Activated CD4-positive, alpha-beta T cell treated with anti-CD3 and anti-CD28 coated beads, Interleukin-2, amount 50 U/mL, for 16 hours (primary cell): ENCODE data around the gene KEL.

Source experiments
- DNase-seq: peaks from one replicate; pipeline ENCODE4 v3.0.0-alpha.2; 2020

KEL gene

DNA sequence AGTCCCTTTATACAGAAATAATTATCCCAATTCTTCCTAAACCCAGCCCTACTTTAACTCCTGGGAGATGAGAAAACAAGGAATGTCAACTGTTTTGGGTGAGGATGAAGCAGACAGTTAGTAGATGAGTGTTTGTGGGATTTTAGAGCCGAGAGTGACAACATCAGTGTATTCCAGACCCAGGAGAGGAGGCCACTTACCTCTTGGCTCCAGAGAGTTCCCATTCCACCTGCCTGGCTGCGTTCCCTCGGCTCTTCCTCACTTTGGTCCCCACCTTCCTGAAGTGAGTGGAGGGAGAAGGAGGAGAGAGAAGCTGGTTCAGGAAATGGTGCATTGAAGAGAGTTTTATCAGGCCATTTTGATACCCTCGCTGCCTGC is 579 bp downstream of the KEL start:
- DNase-seq = no peak

DNA sequence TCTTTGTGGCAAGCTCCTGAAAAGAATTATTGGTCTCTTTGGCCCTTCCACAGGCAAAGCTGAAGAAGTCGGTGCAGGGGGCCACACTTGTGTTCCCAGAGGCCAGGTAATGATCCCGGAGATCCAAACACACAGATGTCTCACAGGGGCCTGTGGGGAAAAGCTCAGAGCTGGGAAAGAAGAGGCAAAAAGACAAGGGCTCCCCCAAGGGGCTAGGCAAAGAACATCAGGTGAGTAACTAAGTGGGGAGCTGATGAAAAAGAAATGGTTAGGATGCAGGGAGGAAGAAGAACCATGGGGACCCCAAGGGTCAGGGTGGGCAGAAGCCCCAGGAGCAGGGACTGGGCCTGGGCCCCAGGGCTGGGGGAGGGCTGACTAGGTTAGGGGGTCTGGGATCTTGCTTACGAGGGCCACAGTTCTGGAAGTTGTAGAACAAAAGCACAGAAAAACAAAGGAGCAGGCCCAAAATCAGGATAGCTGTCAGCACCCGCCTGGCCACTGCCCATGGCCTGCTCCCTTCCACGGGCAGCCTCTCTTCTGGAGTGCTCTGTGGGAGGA is 1.1 kb downstream of the KEL start:
- no peak for DNase-seq

DNA sequence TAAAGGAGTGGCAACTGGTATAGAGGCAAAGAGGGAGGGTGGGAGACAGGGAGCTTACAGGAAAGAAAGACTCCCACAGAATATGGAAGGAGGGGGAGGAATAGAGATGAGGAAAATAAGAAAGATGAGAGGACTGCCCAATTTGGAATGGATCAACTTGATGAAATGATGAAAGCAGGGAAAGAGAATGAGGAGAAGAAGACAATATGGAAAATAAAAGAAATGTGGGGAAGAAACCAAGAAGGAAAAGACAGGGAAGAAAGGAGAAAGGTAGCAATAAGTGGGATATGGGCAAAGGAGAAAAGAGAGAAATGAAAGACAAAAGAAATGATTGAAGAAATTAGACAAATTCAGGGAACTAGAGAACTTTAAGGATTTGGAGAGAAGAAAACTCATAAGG is 3.0 kb downstream of the KEL start:
- no peak for DNase-seq

DNA sequence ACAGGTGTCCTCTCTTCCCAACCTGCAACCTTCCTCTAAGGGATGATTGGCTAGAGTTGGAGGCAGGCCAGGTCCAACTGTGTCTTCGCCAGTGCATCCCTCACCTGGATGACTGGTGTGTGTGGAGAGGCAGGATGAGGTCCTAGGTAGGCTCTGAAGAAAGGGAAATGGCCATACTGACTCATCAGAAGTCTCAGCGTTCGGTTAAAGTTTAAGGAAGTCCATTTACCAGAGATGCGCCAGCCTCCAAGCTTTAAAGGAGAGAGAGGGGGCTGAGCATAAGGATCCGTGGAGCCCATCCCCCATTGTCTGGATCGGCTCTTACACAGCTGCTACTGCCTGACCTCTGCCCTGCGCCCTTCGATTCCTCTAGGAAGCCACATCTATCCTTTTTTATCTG is 4.4 kb downstream of the KEL start:
- no peak for DNase-seq

DNA sequence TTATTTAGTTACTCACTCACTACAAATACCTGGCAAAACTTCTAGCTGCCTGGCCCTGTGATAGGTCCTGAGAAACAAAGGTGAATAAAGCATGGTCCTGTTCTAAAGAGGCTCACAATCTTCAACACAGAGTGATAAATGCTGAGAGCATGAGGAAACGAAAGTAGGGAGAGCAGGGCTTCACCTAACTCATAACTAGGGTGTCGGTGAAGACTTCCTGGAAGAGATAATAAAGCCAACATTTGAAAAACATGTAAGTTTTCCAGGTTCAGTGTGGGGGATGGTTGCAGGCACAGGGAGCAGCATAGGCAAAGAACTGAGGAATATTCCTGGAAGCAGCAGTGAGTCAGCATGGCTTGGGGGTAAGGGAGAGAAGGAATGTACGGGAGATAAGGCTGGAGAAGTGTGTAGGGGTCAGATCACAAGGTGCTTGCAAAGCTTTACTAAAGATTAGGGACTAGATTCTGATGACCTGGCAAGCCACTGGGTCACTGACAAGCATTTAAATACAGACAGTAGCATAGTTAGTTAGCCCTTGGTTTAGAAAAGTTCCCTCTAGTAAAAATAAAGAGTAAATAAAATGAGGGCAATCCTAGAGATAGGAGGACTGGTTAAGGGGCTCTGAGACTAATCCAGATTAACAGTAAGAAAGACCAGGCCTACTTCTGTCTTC is 5.1 kb downstream of the KEL start:
- DNase-seq = no peak

DNA sequence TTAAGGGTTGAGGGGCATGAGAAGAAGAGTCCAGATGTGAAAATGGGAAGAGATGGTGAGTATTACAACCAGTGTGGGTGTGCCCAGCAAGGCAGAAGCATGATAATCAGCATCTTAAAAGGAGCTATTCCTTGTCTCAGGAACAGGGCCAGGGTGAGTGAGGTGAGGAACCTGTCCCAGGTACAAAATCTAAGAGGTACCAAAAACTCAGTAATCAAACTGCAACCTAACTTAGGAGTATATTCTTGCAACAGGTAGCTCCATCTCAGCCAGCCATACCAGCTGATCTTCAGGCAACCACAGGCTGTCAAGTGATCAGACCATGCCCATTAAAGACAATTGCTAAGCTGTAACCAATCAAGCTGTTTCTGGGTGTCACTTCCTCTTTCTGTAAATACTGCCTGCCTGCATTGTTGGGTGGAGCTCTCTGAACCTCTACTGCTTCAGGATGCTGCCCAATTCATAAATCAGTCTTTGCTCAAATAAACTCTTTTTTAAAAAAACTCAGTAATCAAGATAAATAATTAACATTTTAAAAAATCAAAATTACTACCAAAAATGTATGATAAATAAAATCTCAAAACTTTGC is 7.4 kb downstream of the KEL start:
- no peak for DNase-seq

DNA sequence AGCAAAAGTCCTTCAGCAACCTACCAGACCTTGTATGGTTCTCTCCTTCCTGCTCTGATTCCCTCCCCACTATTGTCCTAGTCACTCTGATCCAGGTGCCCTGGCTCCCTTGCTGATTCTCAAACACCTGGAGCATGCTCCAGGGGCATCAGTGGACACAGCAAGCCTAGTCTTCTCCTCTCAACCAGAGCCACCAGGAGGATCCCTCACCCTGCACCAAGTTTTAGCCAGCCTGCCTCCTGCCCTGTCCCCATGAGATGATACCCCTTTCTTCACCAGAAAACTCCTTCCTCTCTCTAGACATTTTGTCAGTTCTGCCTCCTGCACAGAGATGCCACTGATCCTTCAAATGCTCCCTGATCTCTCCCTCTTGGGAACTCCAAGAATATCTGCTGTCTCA is 11.9 kb downstream of the KEL start:
- no peak for DNase-seq

DNA sequence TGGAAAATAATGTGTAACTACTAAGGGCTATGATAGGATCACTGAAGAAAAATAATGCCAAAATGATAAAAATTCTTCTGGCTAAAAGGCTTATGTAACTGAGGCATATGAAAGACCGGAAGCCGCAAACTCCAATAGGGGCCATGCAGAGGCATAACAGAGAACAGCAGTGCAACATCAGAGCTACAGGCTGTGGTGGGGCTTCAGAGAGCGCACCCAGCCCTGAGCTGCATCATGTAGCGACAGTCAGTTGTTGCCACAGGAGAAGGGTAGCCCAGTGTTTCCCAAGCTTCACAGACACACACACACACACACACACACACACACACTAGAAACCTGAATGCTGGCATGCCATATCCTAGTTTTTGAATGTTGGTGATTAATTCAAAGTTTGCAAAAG is 13.6 kb downstream of the KEL start:
- DNase-seq = no peak

DNA sequence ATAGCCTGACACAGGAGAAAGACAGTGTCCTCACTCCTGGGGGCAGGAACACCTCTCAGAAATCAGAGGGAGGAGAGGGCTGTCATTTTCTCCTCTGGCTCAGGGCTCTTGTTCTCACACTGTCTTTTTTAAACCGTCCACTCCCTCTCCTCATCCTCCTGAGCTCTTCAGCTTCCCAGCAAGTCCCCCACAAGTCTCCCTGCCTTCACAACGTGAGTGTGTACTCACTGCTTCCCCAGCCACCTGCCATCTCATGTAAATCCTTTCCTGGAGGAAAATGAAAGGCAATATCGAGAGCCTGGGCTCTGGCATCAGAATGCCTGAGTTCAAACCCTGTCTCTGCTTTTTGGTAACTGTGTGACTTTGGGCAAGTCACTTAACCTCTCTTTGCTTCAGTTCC is 17.2 kb downstream of the KEL start:
- no peak for DNase-seq

DNA sequence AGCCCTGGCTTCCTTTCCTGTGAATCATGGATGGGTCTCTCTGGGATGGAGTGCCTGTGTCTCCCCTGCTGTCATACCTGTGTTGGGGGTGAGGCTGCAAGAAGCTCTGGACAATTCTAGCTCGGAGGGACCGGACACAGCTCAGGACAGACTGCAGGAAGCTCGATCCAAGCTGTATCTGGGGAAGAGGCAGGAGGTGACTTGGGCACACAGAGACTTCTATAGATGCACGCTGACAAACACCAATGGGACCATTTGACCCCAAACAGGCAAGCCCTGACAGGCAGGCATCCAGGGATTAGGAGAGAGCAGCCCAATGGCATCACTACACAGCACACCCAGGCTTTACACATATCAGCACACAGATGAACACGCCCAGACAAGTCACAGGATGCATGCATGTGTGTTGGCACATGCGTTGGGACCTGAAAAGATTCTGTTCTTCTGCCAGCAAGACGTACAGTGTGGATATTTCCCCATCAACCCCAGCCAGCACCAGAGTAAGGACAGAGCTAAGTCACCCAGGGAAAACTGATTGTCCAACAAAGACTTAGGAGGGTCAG is 18.4 kb downstream of the KEL start:
- DNase-seq = no peak

DNA sequence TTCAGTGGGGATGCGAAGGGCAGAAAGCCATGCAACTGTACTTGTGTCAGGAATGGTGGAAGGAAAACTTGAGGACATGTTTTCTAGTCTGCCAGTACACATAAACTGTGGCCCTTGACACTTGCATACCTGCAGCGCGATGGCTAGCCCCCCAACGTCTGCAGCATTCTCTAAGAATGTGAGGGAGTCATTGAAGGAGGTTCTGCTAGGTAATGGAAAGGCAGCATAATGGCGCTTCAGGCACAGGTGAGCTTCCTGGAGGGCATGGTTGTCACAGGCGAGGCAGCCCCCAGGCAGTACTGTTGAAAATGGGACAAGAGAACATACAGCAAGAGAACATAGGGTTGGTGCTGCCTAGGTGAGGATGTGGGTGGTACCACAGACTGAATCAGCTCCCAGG is 19.4 kb downstream of the KEL start:
- DNase-seq = no peak

DNA sequence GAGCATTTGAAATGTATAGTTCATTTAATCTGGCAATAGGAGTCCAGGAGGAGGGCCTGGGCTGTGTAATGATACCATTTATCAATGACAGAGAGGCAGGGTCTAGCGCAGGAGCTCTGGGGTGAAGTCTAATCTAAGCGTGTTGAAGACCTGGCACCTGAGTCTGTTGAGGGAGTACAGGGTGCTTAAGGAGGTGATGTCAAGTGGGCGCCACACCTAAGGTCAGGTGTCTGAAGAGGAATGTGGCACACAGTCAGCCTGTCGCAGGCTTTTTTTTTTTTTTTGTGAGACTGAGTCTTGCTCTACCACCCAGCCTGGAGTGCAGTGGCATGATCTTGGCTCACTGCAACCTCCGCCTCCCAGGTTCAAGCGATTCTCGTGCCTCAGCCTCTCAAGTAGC is 20.6 kb downstream of the KEL start:
- DNase-seq = no peak

DNA sequence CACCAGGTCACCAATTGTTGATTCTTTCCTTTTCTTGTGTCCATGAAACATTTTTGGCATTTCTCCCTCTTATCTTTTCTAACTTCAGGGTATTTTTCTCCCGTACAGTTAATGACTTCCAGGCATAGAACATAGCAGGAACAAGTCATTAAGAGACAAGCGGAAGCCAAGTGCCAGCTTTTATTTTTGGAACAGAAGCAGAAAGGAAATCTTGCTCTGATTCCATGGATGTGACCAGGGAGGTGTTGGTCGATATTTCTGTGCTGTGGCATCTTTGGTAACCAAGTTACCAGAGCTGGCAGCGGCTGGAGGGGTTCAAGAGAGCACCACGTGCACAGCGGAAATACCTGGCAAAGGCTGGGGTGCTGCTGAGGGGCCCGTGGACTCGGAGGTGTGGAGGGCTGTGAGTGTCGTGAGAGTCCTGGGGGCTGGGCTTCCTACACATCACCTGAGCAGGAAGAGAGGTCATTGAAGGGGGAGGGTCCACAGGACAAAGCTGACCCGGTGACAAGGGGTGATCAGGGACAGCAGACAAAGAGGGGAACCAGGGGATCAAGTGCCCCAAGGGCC is 21.1 kb downstream of the KEL start:
- no peak for DNase-seq

DNA sequence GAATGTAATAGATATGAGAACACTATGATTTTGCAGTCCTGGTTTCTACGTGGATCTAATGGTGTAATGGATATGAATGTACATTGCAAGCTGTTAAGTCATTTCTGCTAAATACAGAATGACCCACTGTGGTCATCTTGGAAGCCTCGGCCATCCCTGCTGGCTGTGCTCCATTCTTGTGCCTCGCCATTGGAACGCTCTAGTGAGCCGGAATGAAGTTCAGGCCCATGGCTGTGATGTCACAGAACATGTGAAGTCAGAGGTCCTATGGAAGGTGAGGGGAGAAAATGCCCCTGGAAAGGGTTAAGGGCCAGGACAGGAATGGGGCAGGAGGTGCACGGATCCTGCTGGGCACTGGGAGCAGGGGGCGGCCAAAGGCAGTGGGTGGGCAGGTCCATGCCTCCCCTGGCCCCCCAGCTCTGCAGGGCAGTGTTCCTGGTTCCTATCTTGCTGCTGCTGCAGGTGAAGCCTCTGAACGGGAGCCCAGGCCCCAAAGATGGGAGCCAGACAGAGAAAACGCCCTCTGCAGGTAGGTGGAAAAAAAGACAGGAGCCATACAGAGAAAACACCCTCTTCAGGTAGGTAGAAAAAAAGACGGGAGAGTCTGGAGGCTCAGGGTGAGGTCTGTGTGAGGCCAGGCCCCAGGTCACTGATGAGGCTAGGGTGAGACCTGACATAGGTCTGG is 22.8 kb downstream of the KEL start, which contains the start of gene LLCFC1:
LLCFC1 (plus strand) TSS at position 259 of the 685 bp plus-strand sequence; CDS start at position 397, 138 bp downstream.
- peak; percentile 16 for DNase-seq

DNA sequence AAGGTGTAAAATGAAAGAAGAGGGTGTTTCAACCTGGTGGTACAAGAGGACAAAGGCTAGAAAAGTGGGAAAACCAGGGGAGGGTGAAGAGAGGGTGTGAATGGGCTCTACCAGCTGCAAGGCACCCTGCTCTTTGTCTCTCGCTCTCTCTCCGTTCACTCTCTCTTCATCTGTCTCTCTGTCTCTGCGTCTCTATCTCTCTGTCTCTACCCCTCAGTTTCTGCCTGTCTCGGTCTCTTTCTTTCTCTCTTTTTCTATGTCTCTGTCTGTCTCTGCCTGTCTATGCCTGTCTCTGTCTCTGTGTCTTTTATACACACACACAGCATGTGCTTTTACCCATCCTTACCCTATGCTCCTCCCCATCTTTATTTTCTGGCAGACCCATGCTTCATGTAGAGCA is 23.6 kb downstream of the KEL start:
- no peak for DNase-seq

DNA sequence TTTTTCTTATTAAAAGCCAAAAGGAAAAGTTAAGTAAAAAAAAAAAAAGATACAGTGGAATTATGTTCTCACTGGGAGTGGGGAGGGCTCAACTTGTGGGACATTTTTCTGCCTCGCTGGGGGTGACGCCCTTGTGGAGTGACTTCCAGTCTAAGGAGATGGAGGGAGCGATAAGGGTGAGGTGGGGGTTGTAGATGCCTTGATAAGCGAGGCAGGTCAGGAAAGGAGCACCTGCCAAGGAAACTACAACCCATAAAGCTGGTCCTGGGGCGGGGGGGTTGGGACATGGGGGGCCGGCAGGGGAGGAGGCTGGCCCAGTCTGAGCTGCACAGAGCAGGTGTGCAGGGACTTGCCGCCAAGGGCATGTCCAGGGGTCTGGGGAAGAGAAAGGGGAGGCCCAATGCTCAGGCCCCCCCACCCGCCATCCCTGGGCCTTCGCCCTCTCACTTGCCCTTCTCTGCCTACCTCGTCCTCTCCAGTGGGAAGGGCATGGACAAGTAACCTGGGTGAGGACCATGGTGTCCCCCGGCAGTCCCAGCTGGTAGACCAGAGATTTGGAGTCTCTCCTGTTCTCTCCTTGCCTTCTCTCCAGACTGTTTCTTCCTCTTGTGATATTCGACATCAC is 26.1 kb downstream of the KEL start:
- DNase-seq = no peak

DNA sequence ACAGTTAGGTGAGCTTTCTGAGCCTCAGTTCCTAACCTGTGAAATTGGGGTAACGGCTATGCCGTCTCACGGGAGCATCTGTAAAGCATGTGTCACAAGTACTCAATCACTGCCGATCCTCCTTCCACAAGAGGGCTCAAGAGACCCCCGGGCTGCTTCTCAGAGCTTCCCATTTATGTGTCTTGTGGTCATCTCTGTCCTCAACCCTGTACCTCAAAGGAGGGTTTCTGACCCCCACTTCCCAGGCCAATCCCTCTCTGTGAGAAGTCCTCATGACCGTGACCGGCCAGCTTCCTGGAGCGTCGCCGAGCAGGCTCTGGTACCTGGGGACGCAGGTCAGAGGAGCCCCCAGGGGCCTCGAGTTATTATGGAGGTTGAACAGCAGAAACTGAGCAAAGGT is 28.1 kb downstream of the KEL start:
- DNase-seq = no peak

DNA sequence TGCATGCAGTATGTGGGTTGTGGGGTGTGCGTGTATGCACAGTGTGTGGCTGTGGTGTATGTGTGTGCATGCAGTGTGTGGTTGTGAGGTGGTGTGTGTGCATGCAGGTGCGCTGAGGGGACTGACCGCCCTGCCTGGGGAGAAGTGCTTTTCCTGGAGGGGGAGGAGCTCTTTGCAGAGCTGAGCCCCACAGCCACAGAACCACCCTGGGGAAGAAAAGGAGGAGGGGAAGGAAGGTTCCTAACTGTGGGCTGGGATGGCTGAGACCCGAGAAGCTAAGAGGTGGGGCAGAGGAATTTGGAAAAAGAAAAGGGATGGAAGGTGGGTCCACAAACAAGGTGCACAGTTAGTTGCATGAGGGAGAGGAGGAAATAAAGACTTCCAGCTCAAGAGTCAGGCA is 28.5 kb downstream of the KEL start, which contains the start of gene TRPV5:
TRPV5 (minus strand) TSS at position 123 of the 400 bp plus-strand sequence. CDS start 287 bp downstream, outside the sequence.
- DNase-seq = no peak

DNA sequence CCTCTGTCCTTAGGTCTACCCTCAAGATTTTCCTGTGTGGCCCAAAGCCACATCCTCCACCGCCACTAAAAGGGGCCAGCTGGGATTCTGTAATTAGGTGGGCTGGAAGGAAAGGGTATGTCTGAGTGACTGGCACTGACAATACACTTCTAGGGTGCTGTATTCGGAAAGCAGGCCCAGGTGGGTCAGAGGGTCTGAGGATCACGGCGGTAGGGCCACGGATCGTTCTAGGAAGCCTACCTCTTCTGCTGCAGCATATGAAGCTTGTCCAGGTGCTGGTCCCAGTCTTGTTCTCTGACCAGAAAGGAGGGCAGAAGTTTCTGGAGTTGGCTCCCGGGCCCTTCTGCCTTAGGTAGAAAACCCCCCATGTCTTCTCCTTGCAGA is 29.1 kb downstream of the KEL start:
- no peak for DNase-seq

DNA sequence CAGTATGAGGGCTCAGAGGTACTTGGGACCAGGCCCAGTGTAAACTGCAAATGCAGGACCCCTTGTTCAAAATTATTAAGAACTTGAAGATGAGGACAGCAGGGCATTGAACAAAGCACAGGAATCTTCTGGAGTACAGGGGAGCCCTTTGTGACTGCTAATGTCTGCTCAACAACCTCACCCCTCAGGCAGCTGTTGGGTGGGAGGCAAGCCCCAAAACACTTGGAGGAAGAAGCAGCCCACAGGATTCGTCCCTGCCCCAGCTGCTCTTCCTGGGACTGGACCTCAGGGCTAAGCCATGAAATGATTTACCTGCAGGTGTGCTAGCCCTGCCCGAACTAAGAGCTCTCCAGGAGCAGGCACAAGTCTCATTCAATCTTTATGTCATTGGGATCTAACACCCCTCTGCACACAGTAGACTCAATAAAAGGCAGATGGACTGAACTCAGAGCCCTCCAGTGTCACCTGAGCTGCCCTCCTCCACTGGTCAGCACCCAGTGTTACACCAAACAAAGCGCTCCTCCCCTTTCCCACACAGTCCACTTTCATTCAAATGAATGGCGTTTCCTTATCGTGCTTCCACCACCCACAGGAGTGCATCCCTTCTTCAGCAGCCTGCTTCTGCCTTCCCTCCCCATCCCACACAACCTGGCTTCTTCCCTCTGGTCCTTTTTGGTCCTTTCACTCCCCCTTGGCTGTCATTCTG is 29.6 kb downstream of the KEL start:
- no peak for DNase-seq

DNA sequence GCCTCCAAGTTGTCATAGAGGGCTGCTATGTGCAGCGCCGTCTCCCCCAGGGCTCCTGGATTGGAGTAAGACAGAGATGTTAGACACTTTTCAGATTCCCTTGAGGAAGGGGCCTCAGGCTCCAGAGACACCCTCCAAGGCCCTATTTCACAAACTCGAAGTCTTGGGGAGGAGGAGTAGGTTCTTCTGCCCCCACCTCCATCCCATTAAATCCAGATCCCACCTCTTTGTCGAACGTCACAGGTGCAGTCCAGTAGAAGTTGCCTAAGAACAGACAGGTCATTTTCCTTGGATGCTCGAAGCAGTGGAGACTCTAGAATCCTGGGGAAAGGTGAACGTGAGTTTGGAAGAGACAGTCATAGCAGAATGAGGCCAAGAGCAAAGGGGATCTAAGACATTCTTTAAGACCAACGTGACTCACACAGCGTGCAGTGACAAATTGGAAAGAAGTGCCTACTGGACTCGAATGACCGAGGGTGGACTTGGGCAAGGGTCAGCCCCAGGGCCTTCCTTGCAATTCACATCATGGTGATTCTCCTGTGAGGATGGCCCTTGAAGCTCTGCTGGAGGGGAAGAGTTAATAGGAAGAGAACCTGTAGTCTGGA is 31.9 kb downstream of the KEL start:
- DNase-seq = no peak

DNA sequence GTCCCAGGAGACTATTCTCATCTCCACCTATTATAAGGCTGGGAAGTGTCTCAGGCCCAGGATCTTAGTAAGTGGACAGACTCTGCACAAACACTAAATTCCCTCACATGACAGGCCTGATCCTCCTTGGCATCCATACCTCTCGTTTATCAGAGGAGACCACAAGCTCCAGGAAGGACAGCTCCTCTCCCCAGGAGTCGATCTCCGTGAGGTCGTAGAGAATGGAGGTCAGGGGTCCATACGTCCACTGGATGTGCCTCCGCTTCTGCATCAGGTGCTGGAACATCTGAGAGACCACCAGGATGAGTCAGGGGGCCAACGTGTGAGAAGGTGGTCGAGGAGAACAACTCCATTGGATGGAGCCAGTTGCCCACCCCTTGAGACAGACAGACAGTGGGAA is 34.2 kb downstream of the KEL start:
- no peak for DNase-seq
